Chondrocyte (in vitro differentiated cells): Measurements from ENCODE around the gene OSM. TPM values are rescaled to one million over a fixed set of nuclear protein-coding genes. Genes with fewer than 3 reads are reported as not detected.
"Not testable (repeated sequence)": the region's sequence is repeated elsewhere in the genome, so short reads cannot be mapped to it uniquely, and the experiment has no call there.

ENCODE experiments used
- DNase-seq: peaks from one replicate; pipeline ENCODE4 v3.0.0; 2021; ENCODE audit warnings: mixed read lengths, low spot score
- H3K27ac Mint-ChIP-seq: one replicate; pipeline ENCODE4 v1.8.0; 2021; ENCODE audit warnings: mild to moderate bottlenecking, moderate library complexity, mixed read lengths; ENCODE audit not compliant: unreplicated experiment
- H3K27me3 Mint-ChIP-seq: 2 replicates; pipeline ENCODE4 v1.8.0; 2021; ENCODE audit warnings: low read depth, mixed read lengths
- H3K36me3 Mint-ChIP-seq: 2 replicates; pipeline ENCODE4 v1.8.0; 2021; ENCODE audit warnings: low read depth, mixed read lengths
- H3K4me1 Mint-ChIP-seq: 2 replicates; pipeline ENCODE4 v1.8.0; 2021; ENCODE audit warnings: low read depth, mild to moderate bottlenecking, mixed read lengths
- H3K4me3 Mint-ChIP-seq: one replicate; pipeline ENCODE4 v1.8.0; 2021; ENCODE audit warnings: mild to moderate bottlenecking, moderate library complexity, mixed read lengths; ENCODE audit not compliant: unreplicated experiment
- H3K9me3 Mint-ChIP-seq: 2 replicates; pipeline ENCODE4 v1.8.0; 2021; ENCODE audit warnings: low read depth, mixed read lengths
- total RNA-seq: library from RNA; stranded (reverse); gene quantifications from 3 replicates; pipeline ENCODE4 v1.2.1, GENCODE V29; 2021
- TF ChIP-seq, protein P1 (sequence below): fragments of 200-600 bp; sonication (generic); IDR thresholded peaks from 2 replicates; pipeline ENCODE4 v1.5.0; 2021; ENCODE audit warnings: antibody characterized with exemption, mild to moderate bottlenecking, moderate library complexity

The OSM gene
- total RNA-seq, 1 donor from 2014 or later, result not detected

DNA sequence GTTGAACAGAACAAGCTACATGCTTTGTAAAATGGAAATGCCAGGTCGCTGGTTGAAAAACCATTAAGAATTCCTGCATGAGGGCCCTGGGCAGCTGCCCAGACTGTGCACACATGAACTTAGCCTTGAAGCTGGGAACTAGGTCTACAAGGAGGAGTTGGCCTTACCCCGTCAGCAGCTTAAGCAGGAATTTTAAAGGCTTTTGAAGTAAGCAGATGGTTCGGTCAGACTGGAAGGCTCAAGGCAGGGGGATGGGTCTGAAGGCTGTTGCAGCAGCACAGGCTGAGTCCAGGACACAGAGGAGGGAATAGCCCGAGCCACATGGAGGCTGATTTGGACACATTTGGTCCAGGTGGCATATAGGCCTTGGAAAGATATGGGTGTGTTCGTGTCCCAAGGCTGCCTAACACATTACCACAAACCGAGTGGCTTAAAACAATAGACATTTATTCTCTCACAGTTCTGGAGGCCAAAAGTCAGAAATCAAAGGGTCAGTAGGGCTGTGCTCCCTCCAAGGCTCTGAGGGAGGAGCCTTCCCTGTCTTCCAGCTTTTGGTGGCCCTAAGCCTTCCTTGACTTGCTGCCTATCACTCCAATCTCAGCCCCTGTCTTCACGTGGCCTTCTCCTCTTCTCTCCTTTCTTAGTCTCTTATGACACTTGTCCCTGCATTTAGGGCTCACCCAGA is 31.7 kb downstream of the OSM start:
- no peak overlapping the region for H3K4me3 Mint-ChIP-seq
- no peaks in the 10 kb centered on the region for H3K9me3 Mint-ChIP-seq
- peaks cover 73% of the 10 kb centered on the region for H3K4me1 Mint-ChIP-seq
- peak overlapping the region; percentile 88 for H3K27ac Mint-ChIP-seq
- DNase-seq, result no peak
- no peaks in the 10 kb centered on the region for H3K36me3 Mint-ChIP-seq
- no peaks in the 10 kb centered on the region for H3K27me3 Mint-ChIP-seq
- TF ChIP-seq, protein P1, sequence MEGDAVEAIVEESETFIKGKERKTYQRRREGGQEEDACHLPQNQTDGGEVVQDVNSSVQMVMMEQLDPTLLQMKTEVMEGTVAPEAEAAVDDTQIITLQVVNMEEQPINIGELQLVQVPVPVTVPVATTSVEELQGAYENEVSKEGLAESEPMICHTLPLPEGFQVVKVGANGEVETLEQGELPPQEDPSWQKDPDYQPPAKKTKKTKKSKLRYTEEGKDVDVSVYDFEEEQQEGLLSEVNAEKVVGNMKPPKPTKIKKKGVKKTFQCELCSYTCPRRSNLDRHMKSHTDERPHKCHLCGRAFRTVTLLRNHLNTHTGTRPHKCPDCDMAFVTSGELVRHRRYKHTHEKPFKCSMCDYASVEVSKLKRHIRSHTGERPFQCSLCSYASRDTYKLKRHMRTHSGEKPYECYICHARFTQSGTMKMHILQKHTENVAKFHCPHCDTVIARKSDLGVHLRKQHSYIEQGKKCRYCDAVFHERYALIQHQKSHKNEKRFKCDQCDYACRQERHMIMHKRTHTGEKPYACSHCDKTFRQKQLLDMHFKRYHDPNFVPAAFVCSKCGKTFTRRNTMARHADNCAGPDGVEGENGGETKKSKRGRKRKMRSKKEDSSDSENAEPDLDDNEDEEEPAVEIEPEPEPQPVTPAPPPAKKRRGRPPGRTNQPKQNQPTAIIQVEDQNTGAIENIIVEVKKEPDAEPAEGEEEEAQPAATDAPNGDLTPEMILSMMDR, result no peak

DNA sequence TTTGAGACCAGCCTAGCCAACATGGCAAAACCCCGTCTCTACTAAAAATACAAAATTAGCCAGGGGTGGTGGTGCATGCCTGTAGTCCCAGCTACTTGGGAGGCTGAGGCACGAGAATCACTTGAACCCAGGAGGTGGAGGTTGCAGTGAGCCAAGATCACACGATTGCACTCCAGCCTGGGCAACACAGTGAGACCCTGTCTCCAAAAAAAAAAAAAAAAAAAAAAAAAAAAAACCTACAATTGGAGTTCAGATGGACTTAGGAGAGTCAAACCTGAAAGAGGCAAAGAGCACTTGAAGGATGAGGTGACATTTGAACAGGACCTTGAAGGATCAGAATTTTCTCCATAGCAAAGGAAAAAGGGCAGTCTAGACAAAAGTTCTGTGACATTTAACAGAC is 32.3 kb downstream of the OSM start:
- H3K27me3 Mint-ChIP-seq, DNase-seq, H3K4me3 Mint-ChIP-seq, H3K36me3 Mint-ChIP-seq, H3K9me3 Mint-ChIP-seq: not testable (repeated sequence)
- Mint-ChIP-seq H3K4me1 (peaks cover 68% of the 10 kb centered on the region), H3K27ac (peak overlapping the region; percentile 88)

DNA sequence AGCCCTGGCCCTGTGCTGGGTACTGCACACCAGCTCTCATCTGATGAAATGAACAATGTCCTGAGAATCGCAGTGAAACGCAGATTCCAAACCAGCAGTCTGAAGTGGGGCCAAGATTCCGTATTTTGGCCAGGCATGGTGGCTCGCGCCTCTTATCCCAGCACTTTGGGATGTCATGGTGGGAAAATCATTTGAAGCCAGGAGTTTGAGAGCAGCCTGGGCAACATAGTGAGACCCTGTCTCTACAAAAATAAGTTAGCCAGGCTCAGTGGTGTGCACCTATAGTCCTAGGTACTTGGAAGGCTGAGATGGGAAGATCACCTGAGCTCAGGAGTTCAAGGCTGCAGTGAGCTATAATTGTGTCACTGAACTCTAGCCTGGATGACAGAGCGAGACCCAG is 33.1 kb downstream of the OSM start:
- no peak overlapping the region for H3K4me3 Mint-ChIP-seq
- TF ChIP-seq, protein P1, result no peak
- DNase-seq, result no peak
- no peaks in the 10 kb centered on the region for H3K9me3 Mint-ChIP-seq
- H3K4me1 Mint-ChIP-seq, result peaks cover 66% of the 10 kb centered on the region
- H3K36me3 Mint-ChIP-seq, result no peaks in the 10 kb centered on the region
- H3K27me3 Mint-ChIP-seq, result no peaks in the 10 kb centered on the region
- no peak overlapping the region for H3K27ac Mint-ChIP-seq

DNA sequence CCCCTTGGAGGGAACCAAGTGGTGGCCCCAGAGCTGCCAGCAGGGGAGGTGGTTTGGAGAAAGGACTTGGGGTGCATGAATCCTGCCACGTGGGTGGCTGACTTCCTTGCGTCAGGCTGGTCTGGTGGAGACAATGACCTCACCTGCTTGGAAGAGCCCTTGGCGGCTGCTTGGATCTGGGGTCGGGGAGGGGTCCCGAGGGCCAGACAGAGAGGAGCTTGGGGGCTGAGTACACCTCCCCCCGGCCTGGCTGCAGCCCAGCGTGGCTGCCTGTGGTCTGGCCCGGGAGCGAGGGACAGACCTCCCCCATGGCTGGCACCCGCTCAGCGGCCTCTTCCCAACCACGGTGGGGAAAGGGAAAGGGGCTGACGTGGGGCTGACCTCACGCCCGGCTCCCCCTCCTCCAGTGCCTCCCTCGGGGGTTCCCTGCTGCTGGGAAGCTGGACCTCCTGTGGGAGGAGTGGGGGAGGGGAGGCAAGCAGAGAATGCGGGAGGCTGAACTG is 33.9 kb downstream of the OSM start:
- H3K27ac Mint-ChIP-seq, result no peak overlapping the region
- no peaks in the 10 kb centered on the region for H3K36me3 Mint-ChIP-seq
- no peak overlapping the region for H3K4me3 Mint-ChIP-seq
- TF ChIP-seq, protein P1, result no peak
- H3K4me1 Mint-ChIP-seq, result peaks cover 66% of the 10 kb centered on the region
- no peaks in the 10 kb centered on the region for H3K27me3 Mint-ChIP-seq
- no peak for DNase-seq
- H3K9me3 Mint-ChIP-seq, result no peaks in the 10 kb centered on the region

DNA sequence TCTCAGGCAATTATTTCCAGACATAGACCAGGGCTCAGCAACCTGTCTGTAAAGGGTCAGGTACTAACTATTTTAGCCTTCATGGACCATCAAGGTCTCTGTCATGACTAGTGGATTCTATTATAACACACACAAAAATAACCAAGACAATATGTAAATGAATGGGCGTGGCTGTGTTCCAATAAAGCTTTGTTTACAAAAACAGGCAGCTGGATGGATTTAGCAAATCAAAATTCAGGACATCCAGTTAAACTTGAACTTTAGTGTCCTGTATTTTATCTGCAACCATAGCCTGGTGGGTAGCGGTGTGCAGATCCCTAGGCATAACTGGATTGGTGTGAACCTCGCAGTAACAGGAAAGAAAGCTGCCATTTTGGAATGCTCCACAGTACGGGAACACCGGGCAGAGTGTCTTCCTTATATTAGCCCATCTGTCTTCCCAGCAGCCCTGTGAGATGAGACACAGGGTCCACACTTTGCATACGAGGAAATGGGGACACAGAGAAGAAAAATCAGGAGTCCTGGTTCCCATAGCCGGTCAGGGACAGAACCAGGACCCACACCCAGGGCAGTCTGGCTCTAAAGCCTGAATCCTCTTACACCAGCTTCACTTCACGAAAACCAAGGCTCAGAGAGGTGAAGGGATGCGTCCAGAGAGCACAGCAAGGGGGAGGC is 35.7 kb downstream of the OSM start:
- H3K36me3 Mint-ChIP-seq, result no peaks in the 10 kb centered on the region
- H3K4me1 Mint-ChIP-seq, result peaks cover 60% of the 10 kb centered on the region
- no peak for DNase-seq
- no peak overlapping the region for H3K27ac Mint-ChIP-seq
- no peaks in the 10 kb centered on the region for H3K27me3 Mint-ChIP-seq
- TF ChIP-seq, protein P1, result no peak
- H3K4me3 Mint-ChIP-seq, result no peak overlapping the region
- no peaks in the 10 kb centered on the region for H3K9me3 Mint-ChIP-seq
